Measurements from ENCODE around the gene F13A1.

Gene F13A1

DNA sequence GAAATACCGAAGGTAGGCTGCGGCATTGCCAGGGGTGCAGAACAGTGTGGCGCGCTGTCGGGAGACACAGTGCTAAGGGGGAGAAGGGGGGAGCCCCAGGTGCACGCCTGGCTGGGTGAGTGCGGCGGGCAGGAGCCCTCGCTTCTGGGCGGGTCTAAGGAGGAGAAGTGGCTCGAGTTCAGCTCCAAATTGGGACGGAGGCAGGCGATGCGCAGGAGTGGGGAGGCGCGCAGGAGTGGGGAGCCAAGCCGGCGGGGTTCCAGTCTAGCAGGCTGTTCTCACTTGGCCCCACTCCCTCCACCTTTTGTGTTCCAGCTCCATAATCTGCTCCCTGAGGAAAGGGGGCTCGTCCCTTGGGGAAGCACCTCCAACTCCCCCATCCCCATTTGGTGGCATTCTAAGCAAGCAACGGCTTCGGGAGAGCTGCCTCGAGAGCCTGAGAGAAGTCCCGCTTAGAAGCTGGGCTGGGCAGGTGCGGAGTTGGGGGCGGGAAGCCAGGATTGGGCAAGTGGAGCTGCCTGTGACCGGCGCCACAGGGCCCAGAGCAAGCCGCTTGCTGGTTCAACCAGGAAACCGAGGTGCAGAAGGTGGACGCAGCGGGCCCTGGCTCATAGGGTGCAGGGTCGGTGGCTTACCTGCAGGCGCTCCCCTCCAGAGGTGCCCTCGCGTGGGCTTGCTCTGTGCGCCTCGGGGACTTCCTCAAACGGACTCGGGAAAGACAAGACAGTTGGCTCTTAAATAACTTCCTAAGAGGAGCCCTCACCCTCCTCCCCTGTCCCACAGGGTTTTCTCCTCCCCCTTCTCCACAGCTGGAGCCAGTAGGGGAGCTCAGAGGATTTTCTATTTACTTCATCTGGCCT, at the start of gene F13A1:
F13A1 (minus strand) TSS at position 711 of the 860 bp plus-strand sequence. CDS start 1,998 bp downstream, outside the sequence.
- DNase-seq: no peak

DNA sequence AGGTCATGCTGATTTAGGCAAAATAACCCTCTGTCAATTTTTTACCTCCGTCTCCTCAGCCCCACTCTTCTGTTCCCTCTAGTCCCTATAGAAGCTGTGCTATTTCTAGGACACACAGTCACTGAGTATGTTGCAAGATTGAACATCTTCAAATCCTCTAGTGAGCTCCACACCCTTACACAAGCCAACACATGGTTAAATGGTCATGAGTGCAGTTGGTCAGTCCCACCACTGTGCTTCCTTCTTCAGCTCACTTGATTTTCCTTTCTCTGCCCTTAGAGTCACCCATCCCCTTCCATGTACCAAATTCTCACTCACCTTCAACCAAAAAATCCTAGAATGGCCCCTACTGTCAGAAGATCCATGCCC, 48.2 kb upstream of the F13A1 start:
- no peak for DNase-seq

DNA sequence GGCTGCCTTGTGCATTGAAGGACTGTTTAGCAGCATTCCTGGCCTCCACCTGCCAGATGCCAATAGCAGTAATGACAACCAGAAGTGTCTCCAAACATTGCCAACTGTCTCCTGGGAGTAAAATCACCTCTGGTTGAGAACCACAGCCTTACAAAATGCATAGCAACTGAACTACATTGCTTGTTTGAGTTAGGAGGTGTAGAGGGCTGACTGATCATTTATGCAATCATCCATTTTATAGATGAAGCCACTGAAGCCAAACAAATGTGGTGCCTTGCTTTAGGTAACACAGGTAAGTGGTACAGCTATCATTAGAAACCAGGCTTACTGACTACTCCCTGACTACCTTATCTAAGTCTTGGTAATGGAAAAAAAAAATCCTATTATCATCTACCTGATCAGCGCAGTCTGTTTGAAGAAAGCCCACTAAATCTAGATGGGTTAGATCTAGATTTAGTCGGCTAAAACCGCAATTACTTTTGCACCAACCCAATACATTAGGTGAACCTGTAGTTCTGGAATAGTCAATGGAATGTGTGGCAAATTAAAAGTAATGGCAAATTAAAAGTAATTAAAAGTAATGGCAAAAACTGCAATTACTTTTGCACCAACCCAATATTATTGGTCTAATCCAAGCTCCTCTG, 47.7 kb upstream of the F13A1 start:
- DNase-seq: no peak

DNA sequence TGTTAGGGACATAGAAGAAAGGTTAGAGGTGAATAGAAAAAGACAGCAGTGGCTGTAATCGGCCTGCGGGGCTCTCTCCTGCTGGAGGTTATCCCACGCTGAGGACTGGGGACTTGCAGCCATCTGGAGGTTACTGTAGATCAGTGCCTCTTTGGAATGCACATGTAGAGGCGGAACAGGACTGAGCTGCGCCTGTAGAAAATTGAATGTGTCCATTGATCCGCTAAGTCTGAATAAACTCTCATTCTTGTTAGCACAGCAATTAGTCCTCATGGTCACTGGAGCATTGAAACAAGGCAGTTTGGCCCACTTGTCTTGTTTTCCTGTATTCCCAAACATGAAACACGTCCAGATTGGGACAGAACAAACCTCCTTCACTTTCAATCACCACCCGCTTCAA, 46.3 kb upstream of the F13A1 start:
- no peak for DNase-seq

DNA sequence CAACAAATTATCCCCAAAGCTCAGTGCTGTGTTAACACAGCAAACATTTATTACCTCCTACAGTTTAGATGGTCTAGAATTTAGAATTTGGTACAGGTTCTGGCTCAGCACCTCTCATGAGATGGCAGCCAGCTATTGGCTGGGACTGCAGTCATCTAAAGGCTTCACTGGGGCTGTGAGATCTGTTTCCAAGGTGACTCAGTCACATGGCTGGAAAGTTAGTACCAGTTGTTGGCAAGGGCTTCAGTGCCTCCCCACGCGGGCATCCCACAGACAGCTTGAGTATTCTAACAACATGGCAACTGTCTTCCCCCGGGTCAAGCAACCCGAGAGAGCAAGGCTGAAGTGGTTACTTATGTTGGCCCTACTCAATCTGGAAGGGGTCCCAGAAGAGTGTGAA, 44.8 kb upstream of the F13A1 start:
- no peak for DNase-seq

DNA sequence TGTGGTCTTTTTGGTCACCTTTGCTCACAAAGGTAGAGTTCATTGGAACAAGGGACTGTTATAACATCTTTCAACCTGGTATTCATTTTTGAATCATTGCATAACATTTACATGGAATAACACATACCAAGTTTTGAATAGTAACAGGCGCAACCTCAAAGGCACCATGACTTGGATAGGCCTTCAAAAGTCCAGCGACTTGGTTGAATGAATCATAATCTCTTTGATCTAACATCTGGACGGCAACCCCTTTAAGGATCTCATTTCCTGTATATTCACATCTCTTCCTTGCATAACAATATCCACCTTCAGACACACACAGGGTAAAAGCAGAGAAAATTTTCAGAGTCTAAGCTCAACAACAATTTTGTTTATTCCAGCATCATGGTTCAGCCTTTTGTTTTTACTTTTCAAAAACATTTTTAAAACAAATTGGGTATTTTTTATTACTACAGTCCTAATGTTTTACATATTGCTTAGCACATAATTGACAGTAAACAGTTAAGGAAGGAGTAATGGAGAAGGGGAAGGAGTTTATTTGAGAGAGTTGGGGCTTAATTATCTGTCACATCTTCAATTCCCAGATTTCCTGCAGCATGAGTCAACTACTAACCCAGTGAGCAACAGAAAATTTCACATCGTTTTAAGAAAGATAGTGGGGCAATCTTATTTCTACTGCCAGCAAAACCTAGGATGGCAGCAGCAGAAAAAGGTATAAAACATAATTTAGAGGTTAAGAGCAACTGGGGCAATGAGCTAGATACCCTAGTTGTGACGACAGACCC, 41.8 kb upstream of the F13A1 start:
- no peak for DNase-seq

DNA sequence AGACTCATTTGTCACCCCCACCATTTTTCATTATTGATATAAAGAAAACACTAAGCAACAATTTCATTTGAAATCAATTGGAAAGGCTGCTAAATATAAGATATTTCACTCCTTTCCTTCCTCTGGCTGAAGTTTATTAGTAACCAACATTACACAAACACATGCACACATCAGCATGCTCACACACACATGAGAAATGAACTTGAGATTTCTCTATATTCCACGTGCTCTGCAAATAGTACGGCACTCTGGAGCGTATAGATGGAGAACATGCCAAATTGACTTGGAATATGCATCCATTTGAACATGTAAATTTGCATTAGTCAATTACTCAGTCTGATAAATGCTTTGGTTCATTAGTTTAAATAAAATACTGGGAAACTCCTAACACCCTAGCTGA, 37.1 kb upstream of the F13A1 start:
- no peak for DNase-seq

DNA sequence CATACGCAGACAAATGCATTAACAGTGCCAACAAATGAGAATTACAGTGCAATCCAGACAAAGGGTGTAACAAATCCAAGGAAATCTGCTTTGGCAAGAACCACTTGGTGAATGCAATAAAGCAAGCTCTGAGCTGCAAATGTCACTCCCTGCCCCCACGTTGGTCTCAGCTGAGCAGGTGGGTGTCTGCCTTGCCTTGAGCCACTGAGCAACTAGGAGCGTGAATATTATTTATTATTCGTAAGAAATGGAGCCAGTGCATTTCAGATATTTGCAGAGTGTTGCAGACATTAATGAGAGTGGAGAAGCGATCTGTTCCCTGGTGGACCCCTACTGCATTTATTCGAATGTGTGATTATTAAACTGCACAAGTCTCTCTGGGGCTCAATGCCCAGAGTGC, 36.6 kb upstream of the F13A1 start:
- no peak for DNase-seq

DNA sequence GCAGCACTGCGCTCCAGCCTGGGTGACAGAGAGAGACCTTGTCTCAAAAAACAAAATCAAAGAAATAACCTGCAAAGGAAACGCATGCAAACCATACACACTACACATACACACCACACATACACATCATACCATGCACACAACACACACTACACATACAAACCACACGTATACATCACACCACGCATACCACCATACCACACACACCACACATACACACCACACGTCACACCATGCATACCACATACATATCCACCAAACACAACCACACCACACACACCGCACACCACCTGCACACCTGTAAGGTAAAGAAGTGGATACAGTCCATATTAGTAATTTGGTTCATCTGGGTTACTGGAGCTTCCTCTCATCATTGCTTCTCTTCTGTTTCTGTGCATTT, 32.3 kb upstream of the F13A1 start:
- no peak for DNase-seq

DNA sequence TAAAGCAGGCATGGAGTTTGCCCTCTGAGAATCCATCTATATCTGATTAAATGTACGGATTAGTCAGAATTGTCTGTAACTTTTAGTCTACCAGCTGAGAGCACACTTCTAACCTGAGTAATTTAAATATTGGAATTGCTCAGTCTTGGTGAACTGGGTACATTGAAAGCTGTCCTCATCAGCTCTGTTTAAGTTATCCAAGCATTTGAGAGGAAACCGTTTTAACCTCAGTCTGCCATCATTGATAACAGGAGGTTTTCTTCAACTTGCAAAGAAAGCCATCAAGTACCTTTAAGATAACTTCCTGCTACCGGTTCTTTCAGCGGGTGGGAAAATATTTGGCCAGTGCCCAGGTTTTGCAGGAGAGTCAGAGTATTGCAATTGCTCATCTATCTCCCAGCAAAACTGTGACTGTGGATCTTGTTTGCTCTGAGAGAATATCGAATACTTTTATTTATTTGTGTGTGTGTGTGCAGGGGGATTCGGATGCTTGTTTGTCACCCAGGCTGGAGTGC, 31.1 kb upstream of the F13A1 start:
- DNase-seq: no peak

DNA sequence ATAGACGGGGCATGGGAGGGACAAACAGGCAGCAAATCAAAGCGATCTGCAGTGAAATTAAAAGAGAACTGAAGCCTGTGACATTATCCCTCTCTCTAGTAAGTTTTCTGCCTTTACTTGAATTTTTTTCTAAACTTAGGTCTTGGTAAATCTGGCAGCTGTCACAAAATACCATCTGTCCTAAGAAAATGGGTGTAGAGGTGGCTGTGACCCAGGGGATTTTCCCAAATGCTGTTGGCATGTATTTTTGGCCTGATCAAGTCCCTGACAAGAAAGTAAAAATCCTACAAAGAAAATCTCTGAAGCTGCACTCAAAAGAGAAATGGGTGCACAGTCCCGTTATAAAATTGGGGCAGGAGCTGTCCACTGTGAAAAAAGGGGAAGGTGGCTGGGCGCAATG, 30.2 kb upstream of the F13A1 start:
- no peak for DNase-seq

DNA sequence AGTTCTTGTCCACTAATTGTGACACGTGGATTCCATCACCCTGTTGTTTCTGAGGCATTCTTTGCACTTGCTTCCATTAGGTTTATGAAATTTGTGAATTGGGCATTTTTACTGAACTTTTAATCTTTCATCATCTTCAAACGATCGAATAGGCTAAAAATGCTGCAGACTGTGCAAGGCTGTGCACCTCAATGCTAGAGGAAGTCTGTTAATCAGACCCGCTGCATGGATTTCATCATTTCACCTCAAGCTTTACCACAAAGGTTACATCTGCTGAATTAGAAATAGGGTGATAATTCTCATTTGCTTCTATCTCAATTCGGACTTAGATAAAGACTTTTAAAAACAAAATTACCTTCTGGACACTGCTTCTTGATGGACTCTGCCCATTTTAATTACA, 27.8 kb upstream of the F13A1 start:
- no peak for DNase-seq

DNA sequence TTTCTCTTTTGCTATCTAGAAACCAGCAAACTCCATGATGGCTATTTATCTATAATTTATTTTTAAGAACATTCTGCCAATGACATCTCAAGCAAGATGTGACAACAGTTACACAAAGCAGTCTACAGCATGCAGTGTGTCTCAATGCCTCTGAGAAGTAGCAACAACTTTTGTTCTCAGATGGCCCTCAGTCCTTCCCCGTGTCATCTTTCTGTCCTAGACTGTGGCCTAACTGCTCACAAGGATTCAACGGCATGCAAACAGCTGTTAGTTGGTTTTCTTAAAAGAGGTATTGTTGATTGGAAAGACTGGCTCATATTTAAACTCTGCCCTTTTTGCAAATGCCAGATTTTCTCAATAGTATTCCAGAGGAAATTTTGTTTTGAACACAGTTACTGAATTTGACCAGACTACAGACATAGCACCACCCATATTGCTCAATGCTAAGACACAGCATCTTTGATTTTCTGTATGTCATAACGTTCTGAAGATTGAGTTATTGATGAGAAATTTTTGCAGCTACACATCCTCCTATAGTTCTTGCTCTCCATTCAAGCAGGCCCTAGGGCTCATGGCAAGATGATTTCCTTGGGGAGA, 26.1 kb upstream of the F13A1 start:
- DNase-seq: no peak

DNA sequence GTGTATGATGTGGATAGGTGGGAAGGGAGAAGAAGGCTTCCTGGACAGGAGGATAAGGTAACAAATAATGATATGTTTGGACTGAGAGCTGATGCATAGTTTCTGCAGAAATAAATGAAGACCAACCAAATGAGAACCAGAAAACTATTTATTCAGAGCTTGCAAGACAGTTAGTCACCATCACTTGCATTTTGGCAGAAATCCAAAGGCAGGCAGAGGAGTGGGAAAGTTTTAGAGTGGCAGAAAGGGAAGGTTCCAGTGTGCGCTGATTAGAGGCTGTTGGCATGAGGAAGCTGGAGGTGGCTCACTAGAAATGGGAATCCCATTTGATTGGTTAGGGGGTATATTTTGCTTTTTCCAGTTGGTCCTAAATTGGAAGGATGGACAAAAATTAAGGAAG, 13.0 kb upstream of the F13A1 start:
- no peak for DNase-seq

DNA sequence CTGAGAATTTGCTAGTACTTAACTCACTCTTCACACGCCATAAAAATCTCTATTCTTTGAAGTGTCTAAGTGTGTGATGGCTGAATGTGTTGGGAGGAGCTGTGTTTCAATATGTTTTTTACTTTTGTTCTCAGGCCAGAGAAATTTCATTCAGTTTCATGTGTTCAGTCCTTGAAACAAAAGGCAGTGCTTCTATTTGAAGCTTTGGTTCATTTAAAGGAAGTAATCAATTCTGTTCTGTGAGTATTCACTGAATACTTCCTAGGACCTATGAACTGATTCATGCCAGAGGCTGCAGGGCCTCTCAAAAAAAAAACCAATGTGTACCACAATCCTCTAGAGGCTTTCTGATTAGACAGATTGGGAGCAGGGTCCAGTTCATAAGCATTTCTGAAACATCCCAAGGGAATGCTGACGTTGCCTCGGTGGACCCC, 12.4 kb upstream of the F13A1 start:
- DNase-seq: no peak

DNA sequence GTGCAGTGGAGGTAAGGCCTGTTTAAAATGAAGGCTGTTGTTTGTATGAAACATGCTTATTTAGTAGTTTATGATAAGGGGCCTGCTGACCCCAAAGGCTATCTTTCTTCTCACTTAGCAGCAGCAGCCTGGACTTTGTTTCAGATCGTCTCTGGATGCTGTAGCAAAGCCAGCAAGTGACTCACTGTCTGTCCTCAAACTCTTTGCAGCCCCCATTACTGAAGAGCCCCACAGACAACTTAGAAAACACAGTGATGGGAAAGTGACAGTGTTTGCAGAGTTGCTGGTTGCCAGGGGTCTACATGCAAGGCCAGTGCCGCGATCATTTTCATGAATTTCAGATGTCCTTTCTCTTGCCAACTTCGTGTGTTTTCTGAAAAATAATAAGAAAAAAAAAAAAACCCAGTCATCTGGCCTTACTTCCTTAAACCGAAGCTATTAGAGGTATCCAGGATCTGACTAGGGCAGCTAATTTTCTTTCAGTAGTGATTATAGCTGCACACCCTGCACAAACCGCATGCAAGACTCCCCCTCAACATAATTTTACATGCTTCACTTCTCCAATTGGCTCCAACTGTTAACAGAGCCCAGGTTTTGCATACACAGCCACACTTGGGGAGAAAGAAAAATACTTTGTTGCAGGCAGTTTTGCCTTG, 11.6 kb upstream of the F13A1 start:
- DNase-seq: no peak

DNA sequence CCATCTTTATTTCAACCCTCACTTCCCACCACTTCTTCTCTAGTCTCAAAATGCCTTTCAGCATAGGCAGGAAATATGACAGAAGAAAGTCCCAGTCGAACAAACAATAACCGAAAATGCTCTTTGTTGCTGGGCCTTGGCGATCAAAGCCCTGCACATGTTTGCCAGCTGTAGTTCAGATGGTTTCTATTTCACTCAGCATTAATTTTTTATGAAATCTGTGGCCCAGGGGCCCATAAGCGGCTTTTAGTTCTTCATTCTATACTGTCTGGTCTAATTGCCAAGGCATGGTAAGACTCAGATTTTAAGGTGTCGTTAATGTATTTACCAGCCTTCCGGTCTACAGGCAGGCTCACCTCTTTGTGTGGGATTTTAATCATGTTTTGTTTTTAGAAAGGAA, 10.9 kb upstream of the F13A1 start:
- DNase-seq: no peak

DNA sequence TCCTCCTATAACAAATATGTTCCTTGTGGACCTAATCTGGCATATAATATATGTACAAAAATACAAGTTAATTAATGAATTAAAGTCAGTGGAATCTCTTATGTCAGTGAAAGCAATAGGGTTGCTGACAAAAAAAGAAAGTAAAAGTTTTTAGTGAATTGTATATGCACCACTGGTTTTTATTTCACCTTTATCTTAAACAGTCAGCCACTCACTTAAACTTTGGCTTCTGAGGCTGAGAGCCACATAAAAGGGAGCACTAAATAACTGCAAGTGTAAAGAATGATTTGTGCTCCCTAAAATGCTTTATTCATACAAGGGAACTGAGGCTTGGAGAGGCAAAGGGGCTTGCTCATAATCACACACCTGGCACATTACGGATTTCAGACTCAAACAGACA, 9.9 kb upstream of the F13A1 start:
- no peak for DNase-seq

DNA sequence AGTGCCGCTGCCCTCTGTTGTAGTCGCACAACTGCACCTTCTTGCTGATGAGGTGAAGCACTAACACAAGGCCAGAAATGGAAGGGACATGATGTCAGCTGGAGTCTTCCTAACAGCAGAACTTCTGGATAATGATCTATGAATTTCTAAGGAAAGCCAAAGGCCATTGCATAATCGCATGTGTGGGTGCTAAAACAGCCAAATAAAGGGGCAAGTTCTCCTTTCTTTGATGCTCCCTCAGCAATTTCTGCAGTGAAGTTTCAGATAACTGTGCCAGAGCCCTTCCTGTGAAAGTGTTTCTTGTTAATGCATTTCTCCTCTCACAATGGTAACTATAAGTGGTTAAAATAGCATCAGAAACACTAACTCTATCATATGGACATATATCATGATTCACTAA, 8.0 kb upstream of the F13A1 start:
- no peak for DNase-seq

DNA sequence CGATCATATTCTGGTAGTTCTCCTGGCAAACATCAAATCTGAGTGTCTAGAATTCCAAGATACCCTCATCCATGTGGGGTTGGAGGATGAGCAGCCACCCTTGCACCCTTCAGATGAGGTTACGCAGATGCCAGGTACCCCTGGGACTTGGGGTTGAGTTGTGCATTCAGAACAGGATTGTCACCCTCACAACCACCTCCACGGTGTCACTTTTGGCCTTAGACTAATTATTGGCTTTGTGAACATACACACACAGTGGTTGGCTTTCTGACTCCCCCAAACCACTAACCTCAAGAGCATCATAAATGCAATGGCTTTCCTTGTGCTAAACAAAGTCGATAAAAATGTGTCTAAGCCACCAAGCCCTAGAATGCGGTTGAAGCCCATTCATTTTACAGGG, 2.9 kb upstream of the F13A1 start:
- DNase-seq: no peak

DNA sequence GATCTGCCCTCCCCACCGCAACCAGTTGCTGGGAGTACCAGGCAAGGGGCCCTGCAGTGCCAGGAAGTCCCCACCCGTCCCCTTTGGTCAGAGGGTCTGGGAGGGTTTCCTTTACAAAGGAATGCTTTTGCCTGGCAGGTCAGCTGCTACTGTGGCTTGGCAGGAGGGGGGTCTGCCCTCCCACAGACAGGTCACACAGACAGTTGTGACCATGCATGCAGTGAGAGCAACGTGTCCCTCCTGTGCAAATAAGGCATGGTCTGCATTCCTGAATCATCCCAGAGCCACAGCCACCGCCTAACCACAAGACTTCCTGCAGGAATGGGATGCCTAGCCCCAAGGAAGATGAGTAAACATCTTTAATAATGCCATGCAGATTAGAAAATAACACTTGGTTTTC, 439 bp upstream of the F13A1 start:
- no peak for DNase-seq

DNA sequence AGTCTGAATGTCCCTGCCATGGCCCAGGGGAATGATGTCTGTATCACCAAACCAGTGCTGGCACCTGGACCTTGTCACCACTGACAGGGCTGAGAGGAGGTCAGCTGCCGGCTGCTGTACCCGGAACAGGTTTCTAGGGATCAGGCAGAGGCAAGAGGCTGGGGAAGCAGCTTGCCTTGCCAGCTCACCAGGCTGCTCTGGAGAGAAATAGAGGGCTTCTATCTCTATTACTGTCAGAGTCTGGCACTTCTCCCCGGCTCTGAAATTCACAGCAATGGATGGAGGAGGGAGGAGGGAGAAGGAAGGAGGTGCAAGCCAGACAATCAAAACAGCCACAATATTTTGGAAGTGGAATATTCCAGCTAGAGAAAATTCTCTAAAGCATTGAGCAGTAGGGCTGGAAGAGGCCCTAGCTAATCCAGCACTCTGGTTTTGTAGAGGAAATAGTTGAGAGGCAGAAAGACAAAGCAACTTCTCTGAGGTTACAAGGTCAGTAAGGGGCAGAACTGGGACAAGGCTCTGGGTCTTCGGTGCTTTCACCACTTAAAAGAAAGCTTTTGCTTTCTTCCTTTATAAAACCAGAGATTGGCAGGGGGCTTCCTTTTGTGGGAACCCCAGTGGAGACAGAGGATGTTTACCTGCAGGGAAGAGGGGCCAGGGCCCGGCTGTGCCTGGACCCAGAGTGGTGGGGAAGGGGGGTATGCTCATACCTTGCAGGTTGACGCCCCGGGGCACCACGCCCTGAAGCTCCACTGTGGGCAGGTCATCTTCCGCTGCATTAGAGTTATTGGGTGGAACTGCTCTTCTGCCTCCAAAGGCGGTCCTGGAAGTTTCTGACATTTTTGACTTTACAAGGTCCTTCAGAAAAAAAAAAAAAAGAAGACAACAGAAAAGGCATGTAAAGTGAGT, 2.4 kb downstream of the F13A1 start:
- DNase-seq: no peak

Data from activated CD8-positive, alpha-beta memory T cell treated with anti-CD3 and anti-CD28 coated beads for 24 hours (primary cell).